Stimulated activated CD8-positive, alpha-beta memory T cell treated with anti-CD3 and anti-CD28 coated beads, Interleukin-15, amount 100 ng/mL, for 48 hours (primary cell): ENCODE data around the gene PLAGL2.
"Not testable (repeated sequence)": the region's sequence is repeated elsewhere in the genome, so short reads cannot be mapped to it uniquely, and the experiment has no call there.

Source experiments
- DNase-seq, 2 donors: peaks; one replicate each; pipeline ENCODE4 v3.0.0-alpha.2; 2020; ENCODE audit warnings: low read depth in 2 of 2

Gene PLAGL2

GRCh38 chr20:32183947-32184635 is 23.5 kb downstream of the PLAGL2 start:
- DNase-seq, result no peak

- no peak for DNase-seq
Observed at GRCh38 chr20:32181606-32182005, 25.9 kb downstream of the PLAGL2 start.

- no peak for DNase-seq
Observed at GRCh38 chr20:32179934-32180333, 27.6 kb downstream of the PLAGL2 start.

- DNase-seq, result no peak
Observed at GRCh38 chr20:32179515-32179914, 28.0 kb downstream of the PLAGL2 start.

- DNase-seq, result not testable (repeated sequence)
Observed at GRCh38 chr20:32177696-32178095, 29.8 kb downstream of the PLAGL2 start.

- DNase-seq, result no peak
Observed at GRCh38 chr20:32168184-32168910, 39.2 kb downstream of the PLAGL2 start.

GRCh38 chr20:32167552-32167951 is 40.0 kb downstream of the PLAGL2 start:
- no peak for DNase-seq

- DNase-seq, result no peak
Observed at GRCh38 chr20:32165836-32166545, 41.6 kb downstream of the PLAGL2 start.

GRCh38 chr20:32164984-32165735 is 42.4 kb downstream of the PLAGL2 start:
- DNase-seq, result no peak

- no peak for DNase-seq
Observed at GRCh38 chr20:32163951-32164350, 43.6 kb downstream of the PLAGL2 start.

- no peak for DNase-seq
Observed at GRCh38 chr20:32162351-32162750, 45.2 kb downstream of the PLAGL2 start.

GRCh38 chr20:32160341-32160740 is 47.2 kb downstream of the PLAGL2 start:
- DNase-seq, result no peak

GRCh38 chr20:32159766-32160221 is 47.7 kb downstream of the PLAGL2 start:
- DNase-seq, result no peak

- no peak for DNase-seq
Observed at GRCh38 chr20:32158943-32159660, 48.4 kb downstream of the PLAGL2 start.

GRCh38 chr20:32158351-32158750 is 49.2 kb downstream of the PLAGL2 start:
- DNase-seq, result no peak

- DNase-seq, result no peak
Observed at GRCh38 chr20:32157611-32158010, 49.9 kb downstream of the PLAGL2 start.

GRCh38 chr20:32155017-32155981 is 52.2 kb downstream of the PLAGL2 start:
- DNase-seq, result no peak

- no peak for DNase-seq
Observed at GRCh38 chr20:32153771-32154170, 53.8 kb downstream of the PLAGL2 start.

GRCh38 chr20:32153156-32153665 is 54.3 kb downstream of the PLAGL2 start:
- DNase-seq, result no peak
